ENCODE results near the gene RREB1.

RREB1 gene

DNA sequence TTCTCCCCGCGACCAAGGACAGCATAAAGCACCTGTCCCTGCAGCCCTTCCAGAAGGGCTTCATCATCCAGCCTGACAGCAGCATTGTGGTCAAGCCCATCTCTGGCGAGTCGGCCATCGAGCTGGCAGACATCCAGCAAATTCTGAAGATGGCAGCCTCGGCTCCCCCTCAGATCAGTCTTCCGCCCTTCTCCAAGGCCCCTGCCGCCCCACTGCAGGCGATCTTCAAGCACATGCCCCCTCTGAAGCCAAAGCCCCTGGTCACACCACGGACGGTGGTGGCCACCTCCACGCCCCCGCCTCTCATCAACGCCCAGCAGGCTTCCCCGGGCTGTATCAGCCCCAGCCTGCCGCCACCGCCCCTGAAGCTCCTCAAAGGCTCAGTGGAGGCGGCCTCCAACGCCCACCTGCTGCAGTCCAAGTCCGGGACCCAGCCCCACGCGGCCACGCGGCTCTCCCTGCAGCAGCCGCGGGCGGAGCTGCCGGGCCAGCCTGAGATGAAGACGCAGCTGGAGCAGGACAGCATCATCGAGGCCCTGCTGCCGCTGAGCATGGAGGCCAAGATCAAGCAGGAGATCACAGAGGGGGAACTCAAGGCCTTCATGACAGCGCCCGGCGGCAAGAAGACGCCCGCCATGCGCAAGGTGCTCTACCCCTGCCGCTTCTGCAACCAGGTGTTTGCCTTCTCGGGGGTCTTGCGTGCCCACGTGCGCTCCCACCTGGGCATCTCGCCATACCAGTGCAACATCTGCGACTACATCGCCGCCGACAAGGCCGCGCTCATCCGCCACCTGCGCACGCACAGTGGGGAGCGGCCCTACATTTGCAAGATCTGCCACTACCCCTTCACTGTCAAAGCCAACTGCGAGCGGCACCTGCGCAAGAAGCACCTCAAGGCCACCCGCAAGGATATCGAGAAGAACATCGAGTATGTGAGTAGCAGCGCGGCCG, 121.9 kb downstream of the RREB1 start:
- DNase-seq: no peak

DNA sequence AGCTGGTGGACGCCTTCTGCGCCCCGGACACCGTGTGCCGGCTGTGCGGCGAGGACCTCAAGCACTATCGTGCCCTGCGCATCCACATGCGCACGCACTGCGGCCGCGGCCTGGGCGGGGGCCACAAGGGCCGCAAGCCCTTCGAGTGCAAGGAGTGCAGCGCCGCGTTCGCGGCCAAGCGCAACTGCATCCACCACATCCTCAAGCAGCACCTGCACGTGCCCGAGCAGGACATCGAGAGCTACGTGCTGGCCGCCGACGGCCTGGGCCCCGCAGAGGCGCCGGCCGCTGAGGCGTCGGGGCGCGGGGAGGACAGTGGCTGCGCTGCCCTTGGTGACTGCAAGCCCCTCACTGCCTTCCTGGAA, 122.5 kb downstream of the RREB1 start:
- DNase-seq: no peak

DNA sequence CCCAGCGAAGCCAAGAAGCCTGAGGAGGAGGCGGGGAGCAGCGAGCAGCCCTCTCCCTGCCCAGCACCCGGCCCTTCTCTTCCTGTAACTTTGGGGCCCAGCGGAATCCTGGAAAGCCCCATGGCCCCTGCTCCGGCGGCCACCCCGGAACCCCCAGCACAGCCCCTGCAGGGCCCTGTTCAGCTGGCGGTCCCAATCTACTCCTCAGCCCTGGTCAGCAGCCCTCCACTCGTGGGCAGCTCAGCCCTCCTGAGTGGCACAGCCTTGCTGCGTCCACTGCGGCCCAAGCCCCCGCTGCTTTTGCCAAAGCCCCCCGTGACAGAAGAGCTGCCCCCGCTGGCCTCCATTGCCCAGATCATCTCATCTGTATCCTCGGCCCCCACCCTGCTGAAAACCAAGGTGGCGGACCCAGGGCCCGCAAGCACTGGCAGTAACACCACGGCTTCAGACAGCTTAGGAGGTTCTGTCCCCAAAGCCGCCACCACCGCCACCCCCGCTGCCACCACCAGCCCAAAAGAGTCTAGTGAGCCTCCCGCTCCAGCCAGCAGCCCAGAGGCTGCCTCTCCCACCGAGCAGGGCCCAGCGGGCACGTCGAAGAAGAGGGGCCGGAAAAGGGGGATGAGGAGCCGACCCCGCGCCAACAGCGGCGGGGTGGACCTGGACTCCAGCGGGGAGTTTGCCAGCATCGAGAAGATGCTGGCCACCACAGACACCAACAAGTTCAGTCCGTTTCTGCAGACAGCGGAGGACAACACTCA, 123.4 kb downstream of the RREB1 start:
- no peak for DNase-seq

DNA sequence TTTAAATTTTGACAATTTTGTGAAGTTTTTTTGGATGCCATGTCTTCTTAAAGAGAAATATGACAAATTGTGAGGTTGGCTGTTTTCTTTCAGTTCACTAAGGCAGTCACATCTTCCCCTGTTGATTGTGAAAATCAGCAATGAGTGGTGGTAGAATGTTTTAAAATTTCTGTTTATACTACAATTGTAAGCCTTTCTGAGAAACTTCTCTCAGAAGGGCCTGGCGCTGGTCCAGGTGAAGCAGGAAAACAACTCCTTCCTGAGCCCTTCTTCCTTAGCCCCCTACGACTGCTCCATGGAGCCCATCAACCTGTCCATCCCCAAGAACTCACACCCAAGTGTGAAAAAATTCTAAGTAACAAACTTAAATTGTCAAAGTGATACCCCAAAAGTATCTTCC, 124.6 kb downstream of the RREB1 start:
- no peak for DNase-seq

DNA sequence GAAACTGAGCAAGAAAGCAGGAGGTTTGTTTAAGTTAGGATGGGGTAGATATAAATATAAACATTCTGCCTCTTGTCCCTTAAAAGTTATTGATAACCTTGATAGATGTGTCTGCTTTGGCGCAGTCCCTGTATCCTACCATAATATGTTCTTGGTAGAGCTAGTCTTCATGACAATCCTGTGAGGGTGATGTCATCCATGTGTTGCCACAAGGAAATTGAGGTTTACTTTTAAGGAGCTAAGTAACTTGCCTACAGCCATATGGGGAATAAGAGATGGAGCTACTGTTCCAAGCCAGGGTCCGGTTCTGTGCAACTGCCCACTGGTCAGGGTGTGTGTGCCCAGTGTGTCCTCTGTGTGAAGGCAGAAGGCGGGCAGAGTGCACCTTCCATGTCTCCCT, 126.8 kb downstream of the RREB1 start:
- DNase-seq: no peak

DNA sequence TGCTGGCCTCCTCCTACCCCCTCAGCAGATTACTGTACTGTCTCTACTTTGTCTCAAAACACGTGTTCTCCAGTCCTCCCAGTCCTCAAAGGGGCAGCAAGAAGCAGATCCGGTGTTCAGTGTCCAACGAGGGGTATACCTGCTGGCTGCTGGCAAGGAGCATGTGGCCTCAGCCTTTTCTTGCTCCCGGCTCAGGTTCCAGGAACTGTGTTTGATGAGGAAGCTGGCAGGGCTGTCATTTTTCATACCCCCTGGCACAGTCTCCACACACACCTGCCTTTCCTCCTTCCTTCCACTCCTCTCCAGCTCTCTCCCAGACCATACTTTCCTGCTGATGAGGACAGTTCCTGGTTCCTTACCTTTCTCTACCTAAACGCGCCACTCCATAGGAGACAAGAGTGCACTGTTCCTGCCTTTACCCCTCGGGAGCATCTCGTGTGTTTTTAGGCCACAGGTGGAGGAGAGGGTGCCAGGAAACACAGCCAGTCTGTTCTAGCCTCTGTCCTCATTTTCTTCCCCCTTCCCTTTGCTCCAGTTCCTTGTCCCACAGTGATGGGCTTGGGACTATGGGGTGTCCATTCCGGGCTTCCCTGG, 128.0 kb downstream of the RREB1 start:
- no peak for DNase-seq

DNA sequence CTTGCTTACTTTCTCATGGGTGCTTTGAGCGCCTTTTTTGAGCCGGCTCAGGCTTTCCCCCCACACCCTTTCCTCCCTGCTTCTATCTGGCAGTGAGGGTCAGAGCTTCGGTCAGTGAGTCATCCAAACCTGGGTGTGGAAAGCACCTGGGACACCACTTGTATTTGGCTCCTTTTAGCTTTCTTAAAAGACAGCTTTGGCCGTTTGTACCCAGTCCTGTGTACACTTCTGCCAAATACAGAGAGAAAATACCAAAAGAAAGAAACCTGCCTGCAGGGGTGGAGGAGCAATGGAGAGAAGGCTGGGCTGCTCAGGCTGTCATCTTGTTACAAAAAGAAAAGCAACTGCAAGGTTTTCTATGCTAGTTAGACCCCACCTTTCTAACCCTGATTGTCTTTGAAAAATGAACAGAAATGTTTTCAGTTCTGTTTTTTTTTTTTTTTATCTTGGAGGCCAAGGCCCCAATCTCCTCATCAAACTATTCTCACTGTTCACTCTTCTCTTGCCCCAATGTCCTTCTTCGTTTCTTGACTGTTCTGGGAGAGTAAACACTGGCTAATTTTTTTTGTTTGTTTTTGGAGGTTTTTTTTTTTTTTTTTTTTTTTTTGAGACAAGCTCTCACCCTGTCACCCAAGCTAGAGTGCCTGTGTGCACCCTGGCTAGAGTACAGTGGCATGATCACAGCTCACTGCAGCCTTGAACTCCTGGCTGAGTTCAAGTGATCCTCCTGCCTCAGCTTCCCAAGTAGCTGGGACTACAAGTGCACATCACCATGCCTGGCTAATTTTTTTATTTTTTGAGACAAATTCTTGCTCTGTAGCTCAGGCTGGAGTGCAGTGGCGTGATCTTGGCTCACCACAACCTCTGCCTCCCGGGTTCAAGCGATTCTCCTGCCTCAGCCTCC, 128.8 kb downstream of the RREB1 start:
- no peak for DNase-seq

DNA sequence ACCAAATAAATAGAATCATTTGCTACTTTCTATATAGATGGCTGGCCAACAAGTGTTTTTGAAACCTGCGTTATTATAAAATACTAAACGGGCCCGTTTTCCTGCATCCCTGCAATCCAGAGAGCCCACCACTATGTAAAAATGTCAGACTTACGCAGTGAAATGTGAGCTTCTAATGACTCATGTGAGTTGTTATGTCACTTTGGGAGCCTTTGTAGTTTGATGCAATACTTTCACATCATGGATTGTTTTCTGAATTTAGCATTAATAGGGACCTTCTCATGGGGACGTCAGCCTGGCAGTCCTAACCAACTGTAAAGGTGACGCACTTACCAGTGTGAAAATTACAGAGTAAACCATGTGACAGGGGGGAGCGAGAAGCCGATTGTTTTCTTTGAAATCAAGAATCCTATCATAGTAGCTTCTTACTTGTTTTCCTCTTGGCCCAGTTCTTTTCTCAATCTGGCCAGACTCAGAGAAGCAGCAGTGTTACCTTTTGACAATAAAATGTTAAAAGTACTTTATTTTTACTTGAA, 130.0 kb downstream of the RREB1 start:
- no peak for DNase-seq

DNA sequence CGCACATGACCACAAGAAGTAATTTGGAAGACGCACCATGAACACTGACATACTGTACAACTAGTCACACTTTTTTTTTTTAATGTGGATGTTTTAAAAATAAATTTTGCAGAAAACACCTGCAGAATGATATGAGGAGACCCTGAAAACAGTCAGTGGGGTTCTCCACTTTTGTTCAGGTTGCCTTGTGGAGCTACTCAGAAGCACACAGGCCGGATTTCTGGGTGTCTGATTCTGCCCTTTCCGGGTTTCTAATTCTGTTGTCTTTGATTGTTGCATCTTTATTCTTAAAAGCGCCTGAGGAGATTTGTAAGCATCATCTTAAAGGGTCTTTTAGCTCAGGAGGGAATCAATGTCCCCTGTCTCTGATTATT, 130.8 kb downstream of the RREB1 start:
- DNase-seq: no peak

DNA sequence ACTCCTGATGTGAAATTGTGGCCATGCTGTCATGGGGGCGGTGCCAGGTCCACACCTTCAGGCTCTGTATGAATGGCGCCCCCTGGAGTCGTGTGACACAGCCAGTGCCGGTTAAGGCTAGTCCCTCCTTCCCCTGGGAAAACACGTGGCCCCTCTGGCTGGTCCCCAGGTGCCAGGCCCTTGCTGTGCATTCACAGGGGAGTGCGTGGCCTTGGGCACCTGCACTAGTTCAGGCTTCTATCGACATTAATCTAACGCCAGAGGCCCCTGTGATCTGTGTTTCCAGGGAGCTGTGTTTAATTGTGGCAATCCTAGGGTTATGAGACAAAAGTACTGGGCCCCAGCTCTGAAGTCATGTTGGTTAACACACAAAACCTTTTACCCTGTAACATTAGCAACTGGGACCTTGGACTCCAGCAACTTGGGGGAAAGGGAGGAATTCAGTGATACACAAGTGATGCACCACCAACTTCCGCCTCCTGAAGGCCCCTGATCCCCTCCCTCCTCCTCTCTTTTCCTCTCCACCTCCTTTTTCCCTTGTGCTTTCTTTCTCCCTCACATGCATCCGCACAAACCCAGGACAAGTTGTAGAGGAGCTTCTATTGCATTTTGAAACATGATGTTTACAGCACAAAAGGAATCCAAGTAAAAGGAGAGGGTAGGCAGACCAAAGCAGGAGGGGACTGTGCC, 131.3 kb downstream of the RREB1 start:
- DNase-seq: peak; percentile 80

DNA sequence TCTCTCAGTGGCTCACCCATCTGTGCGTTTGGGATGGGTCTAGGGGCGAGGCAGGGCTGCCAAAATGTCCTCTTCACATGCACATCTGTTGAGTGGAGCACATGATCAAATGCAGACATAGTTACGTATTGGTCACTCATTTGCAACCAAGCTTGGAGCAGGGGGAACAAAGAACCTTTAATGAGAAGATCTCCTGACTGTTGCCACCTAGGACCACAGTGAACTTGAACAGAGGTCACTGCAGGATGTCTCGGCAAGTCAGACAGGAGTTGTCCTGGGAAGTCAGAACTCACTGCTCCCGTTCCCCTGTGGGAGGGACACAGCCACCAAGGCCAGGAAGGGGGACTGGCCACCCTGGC, 131.8 kb downstream of the RREB1 start:
- no peak for DNase-seq

DNA sequence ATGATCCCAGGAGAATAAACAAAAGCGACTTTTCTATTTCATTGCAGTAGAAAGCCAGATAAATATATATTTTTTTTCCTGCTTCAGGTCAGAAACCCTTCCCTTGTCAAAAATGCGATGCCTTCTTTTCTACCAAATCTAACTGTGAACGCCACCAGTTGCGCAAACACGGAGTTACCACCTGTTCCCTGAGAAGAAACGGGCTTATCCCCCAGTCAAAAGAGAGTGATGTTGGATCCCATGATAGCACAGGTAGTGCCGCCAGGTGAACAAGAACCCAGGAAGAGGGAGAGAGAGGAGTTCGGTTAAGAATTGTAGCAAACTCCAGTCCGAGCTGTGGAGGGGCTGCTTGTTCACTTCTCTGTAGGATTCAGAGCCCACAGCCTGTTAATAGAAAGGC, 132.6 kb downstream of the RREB1 start:
- DNase-seq: no peak

DNA sequence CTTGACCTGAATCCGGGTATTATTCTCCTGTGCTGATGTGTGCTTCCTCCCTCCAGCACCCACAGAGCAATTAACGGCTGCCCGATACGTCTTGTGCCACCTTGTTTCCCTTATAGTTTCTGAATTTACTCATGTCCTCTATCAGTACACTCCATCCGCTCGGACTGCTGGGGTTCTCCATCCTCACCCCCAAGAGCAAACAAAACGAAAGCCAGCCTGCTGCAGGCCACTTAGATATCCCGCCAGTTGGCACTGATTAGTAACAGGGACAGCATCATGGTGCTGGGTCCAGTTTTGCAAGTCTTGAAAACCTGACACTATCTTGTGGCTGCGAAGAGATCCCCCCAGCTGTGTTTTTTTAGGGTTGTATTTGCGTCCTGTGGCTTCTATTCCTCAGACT, 133.4 kb downstream of the RREB1 start:
- DNase-seq: no peak

DNA sequence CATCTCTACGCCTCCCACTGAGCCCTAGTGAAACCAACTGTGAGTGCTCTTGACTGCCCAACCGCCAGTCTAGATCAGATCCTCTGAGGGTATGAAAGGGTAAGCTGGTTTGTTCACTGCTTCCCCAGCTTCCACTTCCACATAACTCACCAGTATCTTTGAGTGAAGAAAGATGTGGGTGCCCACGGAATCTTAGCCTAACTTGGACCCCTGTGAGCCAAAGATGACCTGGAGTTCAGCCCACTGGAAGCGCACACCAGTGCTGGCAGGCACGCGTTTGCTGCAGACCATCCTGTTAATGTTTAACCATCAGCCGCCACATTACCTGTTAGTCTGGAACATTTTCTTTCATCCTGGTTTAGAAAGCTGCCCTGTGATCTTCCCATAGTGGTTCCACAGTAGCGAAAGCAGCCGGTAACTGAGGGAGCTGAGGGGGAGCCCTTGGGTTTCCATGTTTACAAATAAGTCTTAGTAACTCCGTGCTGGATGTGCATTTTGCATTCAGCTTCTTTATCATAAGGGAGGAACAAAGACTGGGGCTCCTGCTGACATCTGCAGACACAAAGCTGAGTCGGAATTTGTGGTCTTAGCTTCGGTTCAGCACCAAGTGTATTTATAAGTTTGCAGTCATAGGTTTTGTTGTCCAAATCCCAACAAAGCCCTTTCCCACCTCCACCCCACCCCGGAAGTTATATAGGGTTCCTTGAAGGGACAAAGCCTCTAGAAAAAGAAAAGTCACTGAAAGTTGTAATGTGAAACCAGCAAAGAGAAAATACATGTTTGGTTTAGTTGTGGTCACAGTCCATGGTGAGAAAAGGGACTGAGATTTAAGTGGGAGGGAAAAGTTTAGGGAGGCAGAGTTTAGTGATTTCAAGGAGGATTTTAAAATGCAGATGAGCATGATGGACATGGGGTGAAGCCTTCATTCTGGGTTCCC, 134.2 kb downstream of the RREB1 start:
- DNase-seq: no peak

DNA sequence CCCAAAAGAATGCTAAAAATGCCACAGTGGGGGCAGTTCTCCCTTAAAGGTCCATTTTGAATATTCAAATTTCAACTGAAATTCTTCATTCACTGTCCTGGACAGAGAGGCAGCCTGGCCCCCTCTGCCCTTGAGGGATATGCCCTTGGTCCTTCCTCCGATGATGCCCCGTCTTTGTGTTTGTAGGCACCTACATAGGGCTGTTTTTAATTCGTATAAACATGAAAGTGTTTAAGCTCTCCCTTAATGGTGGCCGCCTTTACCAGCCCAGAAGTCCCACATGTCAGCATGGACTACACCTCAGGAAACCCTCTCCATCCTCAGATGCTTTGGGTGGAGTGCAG, 135.0 kb downstream of the RREB1 start:
- DNase-seq: no peak

DNA sequence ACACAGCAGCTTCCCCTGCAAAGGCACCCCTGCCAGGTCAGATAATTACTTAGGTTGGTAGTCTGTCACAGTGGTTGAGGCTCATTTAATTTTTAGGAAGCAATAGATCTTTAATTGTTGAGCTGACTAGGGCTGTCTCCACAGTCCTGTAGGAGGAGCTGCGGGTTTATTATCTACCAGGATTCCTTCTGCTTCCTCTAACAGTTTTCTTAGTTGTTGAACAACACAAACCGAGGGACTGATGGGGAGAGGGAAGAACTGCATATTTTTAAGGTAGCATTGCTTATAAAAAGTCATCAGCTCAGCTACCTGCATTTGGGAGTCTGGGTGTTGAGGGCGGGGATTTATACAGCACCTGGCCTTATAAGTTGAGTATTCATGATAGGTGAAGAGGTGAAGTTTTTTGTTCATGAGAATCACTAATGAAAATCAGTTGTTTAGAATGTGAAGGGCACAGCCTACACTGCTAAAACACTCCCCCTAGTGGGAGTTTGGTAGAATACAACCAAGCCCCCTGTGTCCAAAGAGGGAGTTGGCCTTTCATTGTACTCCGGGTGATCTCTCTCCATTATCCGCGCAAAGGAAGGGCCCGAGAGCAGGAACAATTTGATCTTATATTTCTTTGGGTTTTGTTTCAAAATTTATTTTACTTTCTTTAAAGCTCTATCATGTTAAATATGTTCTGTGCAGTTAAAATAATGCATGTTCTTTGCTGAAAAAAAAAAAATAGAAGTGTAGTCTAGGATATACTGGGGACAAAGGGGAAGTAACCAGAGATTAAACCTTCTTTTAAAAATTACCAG, 135.6 kb downstream of the RREB1 start:
- DNase-seq: no peak

DNA sequence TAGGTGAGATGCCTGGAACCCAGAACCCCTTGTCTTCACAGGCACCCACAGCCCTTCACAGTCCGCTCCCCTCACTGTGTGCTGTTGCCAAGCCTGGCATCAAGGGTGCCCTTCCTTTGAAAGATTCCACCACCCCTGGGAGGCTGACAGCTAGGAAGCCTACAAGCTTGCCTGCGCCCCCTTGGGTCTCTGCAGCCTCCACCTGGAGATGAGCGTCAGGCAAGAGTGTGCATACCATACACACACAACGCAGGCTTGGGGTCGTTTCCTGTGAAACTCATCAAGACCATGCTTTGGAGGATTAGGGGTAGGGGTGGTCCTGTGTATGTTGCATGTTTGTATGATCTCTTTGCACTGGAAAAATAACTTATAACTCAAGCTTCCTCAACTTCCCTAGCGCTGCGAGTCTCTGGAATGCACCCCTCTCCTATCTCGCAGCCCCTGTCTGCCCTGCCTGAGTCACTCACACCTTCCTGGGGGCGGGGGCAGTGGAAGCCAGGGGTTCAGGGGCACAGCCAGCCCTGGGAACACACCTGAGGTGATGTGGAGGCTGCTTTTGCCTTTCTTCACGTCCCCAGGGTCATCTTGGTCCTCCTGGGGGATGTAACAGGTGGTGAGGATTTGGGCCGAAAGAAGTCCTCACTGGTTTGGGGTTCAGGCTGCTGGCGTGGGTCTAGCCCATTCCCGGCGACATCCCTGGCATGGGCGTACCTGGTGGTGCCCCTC, 138.1 kb downstream of the RREB1 start:
- DNase-seq: no peak

DNA sequence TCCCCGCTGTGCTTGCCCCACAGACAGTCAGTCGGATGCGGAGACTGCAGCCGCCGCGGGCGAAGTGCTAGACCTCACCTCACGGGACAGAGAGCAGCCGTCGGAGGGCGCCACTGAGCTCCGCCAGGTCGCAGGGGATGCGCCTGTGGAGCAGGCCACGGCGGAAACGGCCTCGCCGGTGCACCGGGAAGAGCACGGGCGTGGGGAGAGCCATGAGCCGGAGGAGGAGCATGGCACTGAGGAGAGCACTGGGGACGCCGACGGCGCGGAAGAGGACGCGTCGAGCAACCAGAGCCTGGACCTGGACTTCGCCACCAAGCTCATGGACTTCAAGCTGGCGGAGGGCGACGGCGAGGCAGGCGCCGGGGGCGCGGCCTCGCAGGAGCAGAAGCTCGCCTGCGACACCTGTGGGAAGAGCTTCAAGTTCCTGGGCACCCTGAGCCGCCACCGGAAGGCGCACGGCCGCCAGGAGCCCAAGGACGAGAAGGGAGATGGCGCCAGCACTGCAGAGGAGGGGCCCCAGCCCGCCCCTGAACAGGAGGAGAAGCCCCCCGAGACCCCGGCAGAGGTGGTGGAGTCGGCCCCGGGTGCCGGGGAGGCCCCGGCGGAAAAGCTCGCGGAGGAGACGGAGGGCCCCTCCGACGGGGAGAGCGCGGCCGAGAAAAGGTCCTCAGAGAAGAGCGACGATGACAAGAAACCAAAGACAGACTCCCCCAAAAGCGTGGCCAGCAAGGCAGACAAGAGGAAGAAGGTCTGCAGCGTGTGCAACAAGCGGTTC, 138.8 kb downstream of the RREB1 start:
- no peak for DNase-seq

DNA sequence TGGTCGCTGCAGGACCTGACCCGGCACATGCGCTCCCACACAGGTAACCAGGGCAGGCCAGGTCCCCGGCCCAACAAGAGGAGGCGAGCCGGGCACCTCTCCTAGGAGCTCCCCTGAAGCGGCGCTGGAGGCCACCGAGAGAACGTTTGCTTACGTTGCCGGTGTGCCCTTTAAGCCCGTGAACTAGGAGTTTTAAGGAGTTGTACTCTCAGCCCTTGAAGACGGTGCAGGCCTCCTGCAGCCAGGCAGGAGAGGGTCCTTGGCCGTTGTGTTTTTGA, 139.4 kb downstream of the RREB1 start:
- DNase-seq: no peak

All from 8988T (cell line).